ENCODE data around the gene ZNF507.

- TF ChIP-seq POLR2A (IDR thresholded peaks at IDR 0.05) (peak in 1 of 2 donors; percentile 6), CTCF (IDR thresholded peaks at IDR 0.05) (no peak)
Observed at GRCh38 chr19:32406161-32407003, 61.0 kb downstream of the ZNF507 start.
